GM23338 (cell line): ENCODE results near the gene FER. TPM values are rescaled to one million over a fixed set of nuclear protein-coding genes. Genes with fewer than 3 reads are reported as not detected.

Experiments used
- ATAC-seq: fragments of 200-7000 bp; cut with Tn5 transposase; 3 replicates; pipeline ENCODE4 v1.9.1; 2020
- DNase-seq: peaks from one replicate; pipeline ENCODE4 v3.0.0-alpha.2; 2015; ENCODE audit warnings: low spot score
- H2AFZ ChIP-seq: fragments of 200-600 bp; sonication (generic); 2 replicates; pipeline ENCODE4 v1.8.0; 2016; ENCODE audit warnings: antibody characterized with exemption, mild to moderate bottlenecking, moderate library complexity
- H3F3A ChIP-seq: fragments of 200-600 bp; sonication (generic); replicated peaks from 2 replicates; pipeline ENCODE4 v1.8.0; 2017; ENCODE audit warnings: antibody characterized with exemption, mixed run types, low read depth
- H3K27ac ChIP-seq: fragments of 200-600 bp; sonication (generic); 2 replicates; pipeline ENCODE4 v1.6.1; 2016; ENCODE audit warnings: low read depth
- H3K27me3 ChIP-seq: fragments of 200-600 bp; sonication (generic); 2 replicates; pipeline ENCODE4 v1.8.0; 2016; ENCODE audit warnings: mild to moderate bottlenecking, mixed run types, moderate library complexity; ENCODE audit not compliant: insufficient read depth
- H3K36me3 ChIP-seq: fragments of 200-600 bp; sonication (generic); 2 replicates; pipeline ENCODE4 v1.8.0; 2016; ENCODE audit warnings: mild to moderate bottlenecking; ENCODE audit not compliant: insufficient read depth
- H3K4me1 ChIP-seq: fragments of 200-600 bp; sonication (generic); 2 replicates; pipeline ENCODE4 v1.8.0; 2016; ENCODE audit warnings: mild to moderate bottlenecking, moderate library complexity; ENCODE audit not compliant: insufficient read depth
- H3K4me2 ChIP-seq: fragments of 200-600 bp; sonication (generic); 2 replicates; pipeline ENCODE4 v1.7.1; 2017; ENCODE audit warnings: mixed run types
- H3K4me3 ChIP-seq: fragments of 200-600 bp; sonication (generic); 2 replicates; pipeline ENCODE4 v1.6.1; 2016; ENCODE audit warnings: mixed run types
- H3K79me2 ChIP-seq: fragments of 200-600 bp; sonication (generic); replicated peaks from 2 replicates; pipeline ENCODE4 v1.8.0; 2017; ENCODE audit warnings: mild to moderate bottlenecking; ENCODE audit not compliant: insufficient read depth
- H3K9me2 ChIP-seq: fragments of 200-600 bp; sonication (generic); 2 replicates; pipeline ENCODE4 v1.8.0; 2017; ENCODE audit not compliant: insufficient read depth
- H4K20me1 ChIP-seq: fragments of 200-600 bp; sonication (generic); replicated peaks from 2 replicates; pipeline ENCODE4 v1.8.0; 2017; ENCODE audit warnings: mild to moderate bottlenecking; ENCODE audit not compliant: insufficient read depth
- H3K27ac Mint-ChIP-seq: 2 replicates; pipeline ENCODE4 v1.8.0; 2020; ENCODE audit warnings: inconsistent platforms, mild to moderate bottlenecking, moderate library complexity, mixed read lengths
- H3K27me3 Mint-ChIP-seq: 3 replicates; pipeline ENCODE4 v1.8.0; 2022; ENCODE audit warnings: low read depth, mild to moderate bottlenecking, moderate library complexity, mixed read lengths, inconsistent platforms; ENCODE audit not compliant: insufficient read depth, poor library complexity
- H3K36me3 Mint-ChIP-seq: 3 replicates; pipeline ENCODE4 v1.8.0; 2021; ENCODE audit warnings: low read depth, mild to moderate bottlenecking, inconsistent platforms, moderate library complexity, mixed read lengths
- H3K4me1 Mint-ChIP-seq: 3 replicates; pipeline ENCODE4 v1.8.0; 2020; ENCODE audit warnings: mild to moderate bottlenecking, inconsistent platforms, mixed read lengths
- H3K4me3 Mint-ChIP-seq: 3 replicates; pipeline ENCODE4 v1.8.0; 2021; ENCODE audit warnings: moderate library complexity, mild to moderate bottlenecking, inconsistent platforms, mixed read lengths
- H3K9me3 Mint-ChIP-seq: 3 replicates; pipeline ENCODE4 v1.8.0; 2020; ENCODE audit warnings: moderate library complexity, mild to moderate bottlenecking, inconsistent platforms, mixed read lengths
- CREB1 ChIP-seq: fragments of 250-450 bp; sonication (Bioruptor Pico); IDR thresholded peaks from 2 replicates; pipeline ENCODE4 v1.5.0; 2020; ENCODE audit warnings: low read depth, mild to moderate bottlenecking, moderate library complexity
- EZH2 ChIP-seq: fragments of 200-600 bp; sonication (generic); IDR thresholded peaks from one replicate; pipeline ENCODE4 v1.8.0; 2017; ENCODE audit warnings: antibody characterized with exemption, mild to moderate bottlenecking, low read depth; ENCODE audit not compliant: unreplicated experiment
- EZH2phosphoT487 ChIP-seq: fragments of 200-600 bp; sonication (generic); IDR thresholded peaks from one replicate; pipeline ENCODE4 v1.8.1; 2018; ENCODE audit warnings: antibody characterized with exemption; ENCODE audit not compliant: unreplicated experiment
- JUNB ChIP-seq: IDR thresholded peaks from one replicate; pipeline ENCODE4 v1.6.1; 2016; ENCODE audit warnings: antibody characterized with exemption; ENCODE audit not compliant: unreplicated experiment
- NANOG ChIP-seq: IDR thresholded peaks from 2 replicates; pipeline ENCODE4 v1.6.1; 2016; ENCODE audit warnings: antibody characterized with exemption, borderline replicate concordance
- STAT1 ChIP-seq: IDR thresholded peaks from one replicate; pipeline ENCODE4 v1.6.1; 2016; ENCODE audit warnings: antibody characterized with exemption; ENCODE audit not compliant: unreplicated experiment
- ZNF114 ChIP-seq: fragments of 250-450 bp; sonication (Bioruptor Pico); IDR thresholded peaks from 2 replicates; pipeline ENCODE4 v1.5.0; 2020; ENCODE audit warnings: mild to moderate bottlenecking, moderate library complexity
- ZNF331 ChIP-seq: fragments of 250-450 bp; sonication (Bioruptor Pico); IDR thresholded peaks from 2 replicates; pipeline ENCODE4 v1.5.0; 2020; ENCODE audit warnings: low read depth, mild to moderate bottlenecking, moderate library complexity
- polyA plus RNA-seq: library from polyadenylated mRNA; unstranded; fragments of >200 nt; fragmentation: Nextera tagmentation; extraction: Ambion mirVana; gene quantifications from 2 replicates; pipeline ENCODE4 v1.2.1, GENCODE V29; 2016
- total RNA-seq: library from RNA; depleted of rRNA; stranded (reverse); fragments of >200 nt; shearing (Covaris generic); gene quantifications from 2 replicates; pipeline ENCODE4 v1.2.3, GENCODE V29; 2014
- TF ChIP-seq, protein P1 (sequence below): fragments of 250-450 bp; sonication (Bioruptor Pico); IDR thresholded peaks from 2 replicates; pipeline ENCODE4 v1.5.0; 2020; ENCODE audit warnings: mild to moderate bottlenecking, moderate library complexity
- TF ChIP-seq, protein P2 (sequence below): IDR thresholded peaks from 2 replicates; pipeline ENCODE4 v1.6.1; 2016; ENCODE audit warnings: antibody characterized with exemption
- TF ChIP-seq, protein P3 (sequence below): IDR thresholded peaks from one replicate; pipeline ENCODE4 v1.6.1; 2018; ENCODE audit warnings: antibody characterized with exemption; ENCODE audit not compliant: unreplicated experiment

The FER gene
- total and polyA plus RNA-seq, 2 experiments from 2014 or later: 17.4 to 34.8 TPM

DNA sequence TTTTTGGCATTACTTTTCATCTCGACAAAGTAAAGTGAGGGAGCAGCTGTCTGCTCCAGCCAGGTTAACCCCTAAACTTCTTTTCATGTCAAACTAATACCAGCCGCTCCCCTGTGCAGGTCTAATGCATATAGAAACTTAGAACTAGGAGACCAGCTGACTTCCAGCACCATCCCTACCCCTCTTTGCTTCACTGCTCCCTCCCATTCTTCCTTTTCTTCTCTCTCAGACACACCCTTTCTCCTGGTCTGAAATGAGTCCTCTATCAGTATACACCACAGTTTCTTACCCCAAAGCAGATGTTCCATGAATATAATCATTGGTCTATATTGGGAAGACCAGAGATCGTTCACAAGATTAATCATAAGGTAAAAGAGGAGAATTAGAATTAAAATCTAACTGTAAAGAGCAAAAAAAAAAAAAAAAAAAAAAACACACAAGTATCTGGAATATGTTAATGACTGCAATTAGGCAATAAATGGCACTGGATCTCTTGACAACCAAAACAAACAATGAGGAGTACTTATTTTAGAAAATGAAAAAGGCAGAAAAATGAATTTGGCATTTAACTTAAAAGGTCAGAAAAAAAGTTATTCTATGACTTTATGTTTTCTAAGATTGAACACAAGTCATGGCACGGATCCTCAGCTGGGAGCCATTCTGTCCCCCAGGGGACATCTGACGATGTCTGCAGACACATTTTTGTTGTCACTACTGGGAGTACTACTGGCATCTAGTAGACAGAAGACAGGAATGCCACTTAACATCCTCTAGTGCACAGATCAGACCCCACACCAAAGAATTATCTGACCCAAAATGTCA lies 452.3 kb downstream of the FER start (continued):
- TF ChIP-seq, protein P1, sequence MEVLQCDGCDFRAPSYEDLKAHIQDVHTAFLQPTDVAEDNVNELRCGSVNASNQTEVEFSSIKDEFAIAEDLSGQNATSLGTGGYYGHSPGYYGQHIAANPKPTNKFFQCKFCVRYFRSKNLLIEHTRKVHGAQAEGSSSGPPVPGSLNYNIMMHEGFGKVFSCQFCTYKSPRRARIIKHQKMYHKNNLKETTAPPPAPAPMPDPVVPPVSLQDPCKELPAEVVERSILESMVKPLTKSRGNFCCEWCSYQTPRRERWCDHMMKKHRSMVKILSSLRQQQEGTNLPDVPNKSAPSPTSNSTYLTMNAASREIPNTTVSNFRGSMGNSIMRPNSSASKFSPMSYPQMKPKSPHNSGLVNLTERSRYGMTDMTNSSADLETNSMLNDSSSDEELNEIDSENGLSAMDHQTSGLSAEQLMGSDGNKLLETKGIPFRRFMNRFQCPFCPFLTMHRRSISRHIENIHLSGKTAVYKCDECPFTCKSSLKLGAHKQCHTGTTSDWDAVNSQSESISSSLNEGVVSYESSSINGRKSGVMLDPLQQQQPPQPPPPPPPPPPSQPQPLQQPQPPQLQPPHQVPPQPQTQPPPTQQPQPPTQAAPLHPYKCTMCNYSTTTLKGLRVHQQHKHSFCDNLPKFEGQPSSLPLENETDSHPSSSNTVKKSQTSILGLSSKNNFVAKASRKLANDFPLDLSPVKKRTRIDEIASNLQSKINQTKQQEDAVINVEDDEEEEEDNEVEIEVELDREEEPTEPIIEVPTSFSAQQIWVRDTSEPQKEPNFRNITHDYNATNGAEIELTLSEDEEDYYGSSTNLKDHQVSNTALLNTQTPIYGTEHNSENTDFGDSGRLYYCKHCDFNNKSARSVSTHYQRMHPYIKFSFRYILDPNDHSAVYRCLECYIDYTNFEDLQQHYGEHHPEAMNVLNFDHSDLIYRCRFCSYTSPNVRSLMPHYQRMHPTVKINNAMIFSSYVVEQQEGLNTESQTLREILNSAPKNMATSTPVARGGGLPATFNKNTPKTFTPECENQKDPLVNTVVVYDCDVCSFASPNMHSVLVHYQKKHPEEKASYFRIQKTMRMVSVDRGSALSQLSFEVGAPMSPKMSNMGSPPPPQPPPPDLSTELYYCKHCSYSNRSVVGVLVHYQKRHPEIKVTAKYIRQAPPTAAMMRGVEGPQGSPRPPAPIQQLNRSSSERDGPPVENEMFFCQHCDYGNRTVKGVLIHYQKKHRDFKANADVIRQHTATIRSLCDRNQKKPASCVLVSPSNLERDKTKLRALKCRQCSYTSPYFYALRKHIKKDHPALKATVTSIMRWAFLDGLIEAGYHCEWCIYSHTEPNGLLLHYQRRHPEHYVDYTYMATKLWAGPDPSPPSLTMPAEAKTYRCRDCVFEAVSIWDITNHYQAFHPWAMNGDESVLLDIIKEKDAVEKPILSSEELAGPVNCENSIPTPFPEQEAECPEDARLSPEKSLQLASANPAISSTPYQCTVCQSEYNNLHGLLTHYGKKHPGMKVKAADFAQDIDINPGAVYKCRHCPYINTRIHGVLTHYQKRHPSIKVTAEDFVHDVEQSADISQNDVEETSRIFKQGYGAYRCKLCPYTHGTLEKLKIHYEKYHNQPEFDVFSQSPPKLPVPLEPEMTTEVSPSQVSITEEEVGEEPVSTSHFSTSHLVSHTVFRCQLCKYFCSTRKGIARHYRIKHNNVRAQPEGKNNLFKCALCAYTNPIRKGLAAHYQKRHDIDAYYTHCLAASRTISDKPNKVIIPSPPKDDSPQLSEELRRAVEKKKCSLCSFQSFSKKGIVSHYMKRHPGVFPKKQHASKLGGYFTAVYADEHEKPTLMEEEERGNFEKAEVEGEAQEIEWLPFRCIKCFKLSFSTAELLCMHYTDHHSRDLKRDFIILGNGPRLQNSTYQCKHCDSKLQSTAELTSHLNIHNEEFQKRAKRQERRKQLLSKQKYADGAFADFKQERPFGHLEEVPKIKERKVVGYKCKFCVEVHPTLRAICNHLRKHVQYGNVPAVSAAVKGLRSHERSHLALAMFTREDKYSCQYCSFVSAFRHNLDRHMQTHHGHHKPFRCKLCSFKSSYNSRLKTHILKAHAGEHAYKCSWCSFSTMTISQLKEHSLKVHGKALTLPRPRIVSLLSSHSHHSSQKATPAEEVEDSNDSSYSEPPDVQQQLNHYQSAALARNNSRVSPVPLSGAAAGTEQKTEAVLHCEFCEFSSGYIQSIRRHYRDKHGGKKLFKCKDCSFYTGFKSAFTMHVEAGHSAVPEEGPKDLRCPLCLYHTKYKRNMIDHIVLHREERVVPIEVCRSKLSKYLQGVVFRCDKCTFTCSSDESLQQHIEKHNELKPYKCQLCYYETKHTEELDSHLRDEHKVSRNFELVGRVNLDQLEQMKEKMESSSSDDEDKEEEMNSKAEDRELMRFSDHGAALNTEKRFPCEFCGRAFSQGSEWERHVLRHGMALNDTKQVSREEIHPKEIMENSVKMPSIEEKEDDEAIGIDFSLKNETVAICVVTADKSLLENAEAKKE (CRISPR knock-in tag): no peak
- TF ChIP-seq CREB1 (CRISPR knock-in tag): no peak
- TF ChIP-seq STAT1: no peak
- TF ChIP-seq, protein P2, sequence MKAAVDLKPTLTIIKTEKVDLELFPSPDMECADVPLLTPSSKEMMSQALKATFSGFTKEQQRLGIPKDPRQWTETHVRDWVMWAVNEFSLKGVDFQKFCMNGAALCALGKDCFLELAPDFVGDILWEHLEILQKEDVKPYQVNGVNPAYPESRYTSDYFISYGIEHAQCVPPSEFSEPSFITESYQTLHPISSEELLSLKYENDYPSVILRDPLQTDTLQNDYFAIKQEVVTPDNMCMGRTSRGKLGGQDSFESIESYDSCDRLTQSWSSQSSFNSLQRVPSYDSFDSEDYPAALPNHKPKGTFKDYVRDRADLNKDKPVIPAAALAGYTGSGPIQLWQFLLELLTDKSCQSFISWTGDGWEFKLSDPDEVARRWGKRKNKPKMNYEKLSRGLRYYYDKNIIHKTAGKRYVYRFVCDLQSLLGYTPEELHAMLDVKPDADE: no peak
- no peak for TF ChIP-seq EZH2

- Histone ChIP-seq H3K36me3 (peaks cover 8% of the 10 kb centered on the region), H3K4me3 (no peak overlapping the region), H3K4me1 (no peaks in the 10 kb centered on the region), H3K27ac (no peak overlapping the region), H3F3A (no peaks in the 10 kb centered on the region), H3K27me3 (no peaks in the 10 kb centered on the region), H3K79me2 (no peaks in the 10 kb centered on the region), H3K4me2 (no peak overlapping the region), H2AFZ (no peak overlapping the region), H4K20me1 (no peaks in the 10 kb centered on the region), H3K9me2 (no peaks in the 10 kb centered on the region)
- peaks cover 23% of the 10 kb centered on the region for H3K36me3 Mint-ChIP-seq
- ATAC-seq (no peak), DNase-seq (no peak)
- H3K4me3 Mint-ChIP-seq: no peak overlapping the region
- H3K9me3 Mint-ChIP-seq: peaks cover 55% of the 10 kb centered on the region
- H3K4me1 Mint-ChIP-seq: no peaks in the 10 kb centered on the region
- H3K27ac Mint-ChIP-seq: no peak overlapping the region
- H3K27me3 Mint-ChIP-seq: peaks cover under 1% of the 10 kb centered on the region
- TF ChIP-seq JUNB (no peak), CREB1 (CRISPR knock-in tag) (no peak), ZNF331 (CRISPR knock-in tag) (no peak), EZH2phosphoT487 (no peak), NANOG (no peak), ZNF114 (no peak), STAT1 (no peak)
- TF ChIP-seq, protein P3, sequence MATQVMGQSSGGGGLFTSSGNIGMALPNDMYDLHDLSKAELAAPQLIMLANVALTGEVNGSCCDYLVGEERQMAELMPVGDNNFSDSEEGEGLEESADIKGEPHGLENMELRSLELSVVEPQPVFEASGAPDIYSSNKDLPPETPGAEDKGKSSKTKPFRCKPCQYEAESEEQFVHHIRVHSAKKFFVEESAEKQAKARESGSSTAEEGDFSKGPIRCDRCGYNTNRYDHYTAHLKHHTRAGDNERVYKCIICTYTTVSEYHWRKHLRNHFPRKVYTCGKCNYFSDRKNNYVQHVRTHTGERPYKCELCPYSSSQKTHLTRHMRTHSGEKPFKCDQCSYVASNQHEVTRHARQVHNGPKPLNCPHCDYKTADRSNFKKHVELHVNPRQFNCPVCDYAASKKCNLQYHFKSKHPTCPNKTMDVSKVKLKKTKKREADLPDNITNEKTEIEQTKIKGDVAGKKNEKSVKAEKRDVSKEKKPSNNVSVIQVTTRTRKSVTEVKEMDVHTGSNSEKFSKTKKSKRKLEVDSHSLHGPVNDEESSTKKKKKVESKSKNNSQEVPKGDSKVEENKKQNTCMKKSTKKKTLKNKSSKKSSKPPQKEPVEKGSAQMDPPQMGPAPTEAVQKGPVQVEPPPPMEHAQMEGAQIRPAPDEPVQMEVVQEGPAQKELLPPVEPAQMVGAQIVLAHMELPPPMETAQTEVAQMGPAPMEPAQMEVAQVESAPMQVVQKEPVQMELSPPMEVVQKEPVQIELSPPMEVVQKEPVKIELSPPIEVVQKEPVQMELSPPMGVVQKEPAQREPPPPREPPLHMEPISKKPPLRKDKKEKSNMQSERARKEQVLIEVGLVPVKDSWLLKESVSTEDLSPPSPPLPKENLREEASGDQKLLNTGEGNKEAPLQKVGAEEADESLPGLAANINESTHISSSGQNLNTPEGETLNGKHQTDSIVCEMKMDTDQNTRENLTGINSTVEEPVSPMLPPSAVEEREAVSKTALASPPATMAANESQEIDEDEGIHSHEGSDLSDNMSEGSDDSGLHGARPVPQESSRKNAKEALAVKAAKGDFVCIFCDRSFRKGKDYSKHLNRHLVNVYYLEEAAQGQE: no peak
Measured at GRCh38 chr5:109215040-109215439, 467.3 kb downstream of the FER start.
